HuH-7 (cell line): Measurements from ENCODE around the gene LYAR.

ENCODE experiments used
- DNase-seq: peaks from one replicate; pipeline ENCODE4 v3.0.0; 2011; ENCODE audit warnings: low spot score

Gene LYAR, protein sequence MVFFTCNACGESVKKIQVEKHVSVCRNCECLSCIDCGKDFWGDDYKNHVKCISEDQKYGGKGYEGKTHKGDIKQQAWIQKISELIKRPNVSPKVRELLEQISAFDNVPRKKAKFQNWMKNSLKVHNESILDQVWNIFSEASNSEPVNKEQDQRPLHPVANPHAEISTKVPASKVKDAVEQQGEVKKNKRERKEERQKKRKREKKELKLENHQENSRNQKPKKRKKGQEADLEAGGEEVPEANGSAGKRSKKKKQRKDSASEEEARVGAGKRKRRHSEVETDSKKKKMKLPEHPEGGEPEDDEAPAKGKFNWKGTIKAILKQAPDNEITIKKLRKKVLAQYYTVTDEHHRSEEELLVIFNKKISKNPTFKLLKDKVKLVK

DNA sequence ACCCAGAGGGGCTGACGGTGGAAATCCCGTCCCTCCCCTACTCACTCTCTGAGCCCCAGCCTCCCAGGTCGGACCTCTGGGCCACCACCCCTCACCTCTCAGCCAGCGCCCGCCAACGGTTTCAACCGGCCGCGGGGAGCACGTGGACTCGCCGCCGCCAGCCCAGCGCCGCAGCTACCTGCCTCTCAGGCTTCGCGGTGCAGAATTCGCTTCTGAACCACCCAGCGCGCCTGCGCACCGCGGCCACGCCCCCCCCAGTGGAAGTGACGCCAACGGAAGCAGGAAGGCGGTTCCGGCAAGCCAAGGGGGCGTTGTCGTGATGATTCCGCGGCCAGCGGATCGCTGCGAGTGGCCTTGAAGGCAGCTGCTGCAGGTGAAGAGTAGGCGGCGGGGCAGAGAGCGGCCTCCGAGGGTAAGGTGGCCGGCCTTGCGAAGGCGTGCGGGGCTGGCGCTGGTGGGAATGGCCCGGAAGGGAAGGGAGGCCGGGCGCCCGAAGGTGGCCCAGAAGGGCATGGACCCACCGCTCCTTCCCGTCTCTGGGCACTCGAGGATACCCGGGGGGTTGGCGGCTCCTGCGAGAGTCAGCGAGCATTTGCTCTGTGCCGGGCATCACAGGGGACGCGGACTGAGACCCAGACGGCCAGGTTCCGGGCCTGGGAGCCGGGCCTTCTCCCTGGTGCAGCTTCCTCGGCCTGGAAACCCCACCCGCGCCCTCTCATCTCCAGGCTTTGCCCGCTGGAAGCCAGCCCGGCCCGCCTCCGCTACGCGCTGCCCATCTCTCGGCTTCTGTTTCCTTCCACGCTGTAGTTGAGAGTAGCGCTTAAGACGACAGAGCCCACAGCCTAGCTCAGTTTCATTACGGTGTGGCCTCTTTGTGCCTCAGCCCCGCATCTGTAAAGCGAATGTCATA, at the start of gene LYAR, which contains the start of gene ZBTB49:
TSS of gene LYAR (minus strand) at position 214 of the 910 bp plus-strand sequence. CDS start 6,412 bp downstream, outside the sequence.
TSS of gene ZBTB49 (plus strand) at position 311 of the 910 bp plus-strand sequence. CDS start 9,695 bp downstream, outside the sequence.
- peak; percentile 90 for DNase-seq

DNA sequence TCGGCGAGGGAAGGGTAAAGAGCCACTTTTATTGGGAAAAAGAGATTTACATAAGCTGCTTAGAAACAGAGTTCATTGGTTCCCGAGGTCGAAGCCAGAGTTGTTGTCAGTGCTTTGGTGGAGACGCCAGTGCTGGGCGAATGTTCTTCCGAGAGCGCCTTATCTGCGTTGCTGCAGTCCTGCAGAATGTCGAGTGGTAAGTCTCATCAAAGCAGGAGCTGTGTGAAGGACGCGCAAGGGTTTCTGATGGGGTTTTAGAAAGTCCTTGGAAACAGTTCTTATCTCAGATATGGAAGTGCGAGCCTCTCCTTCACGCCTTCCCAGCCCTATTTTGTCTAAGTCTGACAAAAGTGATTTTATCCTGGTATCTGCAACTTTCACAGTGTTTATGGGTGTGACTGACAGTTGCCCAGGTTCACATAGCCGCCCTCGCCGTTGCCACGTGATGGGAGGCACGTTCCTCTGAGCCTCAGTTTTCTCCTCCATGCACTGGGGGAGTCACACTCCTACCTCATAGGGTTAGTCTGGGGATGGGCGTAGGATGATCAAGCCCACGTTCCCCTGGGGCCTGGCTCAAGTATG, 49.6 kb upstream of the LYAR start:
- no peak for DNase-seq

DNA sequence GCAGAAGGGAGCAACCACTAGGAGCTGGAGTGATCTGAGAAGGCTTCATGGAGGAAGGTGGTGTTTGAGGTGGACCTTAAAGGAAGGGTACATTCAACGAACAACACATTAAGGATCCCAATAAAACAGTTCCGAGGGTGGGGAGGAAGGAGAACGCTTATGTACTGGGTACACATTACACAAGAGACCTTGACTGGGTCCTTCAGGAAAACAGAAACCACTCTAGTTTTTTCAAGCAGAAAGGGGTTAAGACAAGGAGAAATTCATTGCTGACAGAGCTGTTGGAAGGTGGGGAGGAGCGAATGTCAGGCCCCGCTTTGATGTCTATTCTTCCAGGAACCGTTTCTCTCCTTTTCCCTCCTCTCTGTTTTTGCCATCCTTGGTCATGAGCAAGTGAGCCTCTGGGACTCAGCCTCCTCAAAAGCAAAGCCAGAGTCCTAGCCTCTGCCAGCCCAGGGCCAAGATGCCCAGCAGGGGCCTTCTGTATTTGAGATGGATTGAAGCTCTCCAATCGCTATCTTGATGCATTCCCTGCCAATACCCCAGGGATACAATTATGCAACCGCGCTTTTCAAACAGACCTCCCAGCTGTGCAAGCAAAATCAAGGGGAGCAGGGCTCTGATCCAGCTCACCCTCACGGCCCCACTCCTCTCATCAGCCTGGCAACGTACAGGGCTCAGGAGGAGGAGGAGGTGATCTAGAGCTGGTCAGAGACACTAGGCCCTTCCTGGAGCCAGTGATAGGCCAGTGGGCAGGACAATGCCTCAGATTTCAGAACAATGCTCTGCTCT, 48.5 kb upstream of the LYAR start:
- DNase-seq: no peak

DNA sequence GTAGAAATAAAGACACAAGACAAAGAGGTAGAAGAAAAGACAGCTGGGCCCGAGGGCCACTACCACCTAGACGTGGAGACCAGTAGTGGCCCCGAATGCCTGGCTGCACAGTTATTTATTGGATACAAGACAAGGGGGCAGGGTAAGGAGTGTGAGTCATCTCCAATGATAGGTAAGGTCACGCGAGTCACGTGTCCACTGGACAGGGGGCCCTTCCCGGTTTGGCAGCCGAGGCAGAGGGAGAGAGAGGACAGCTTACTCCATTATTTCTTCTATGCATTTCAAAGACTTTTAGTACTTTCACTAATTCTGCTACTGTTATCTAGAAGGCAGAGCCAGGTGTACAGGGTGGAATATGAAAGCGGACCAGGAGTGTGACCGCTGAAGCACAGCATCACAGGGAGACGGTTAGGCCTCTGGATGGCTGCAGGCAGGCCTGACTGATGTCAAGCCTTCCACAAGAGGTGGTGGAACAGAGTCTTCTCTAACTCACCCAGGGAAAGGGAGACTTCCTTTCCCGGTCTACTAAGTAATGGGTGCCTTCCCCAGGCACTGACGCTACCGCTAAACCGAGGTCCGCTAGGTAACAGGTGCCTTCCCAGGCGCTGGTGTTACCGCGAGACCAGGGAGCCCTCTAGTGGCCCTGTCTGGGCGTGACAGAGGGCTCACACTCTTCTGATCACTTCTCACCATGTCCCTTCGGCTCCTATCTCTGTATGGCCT, 45.0 kb upstream of the LYAR start:
- peak; percentile 51 for DNase-seq

- no peak for DNase-seq
Observed at GRCh38 chr4:4333265-4333706, 43.3 kb upstream of the LYAR start.

GRCh38 chr4:4332529-4332928, 42.6 kb upstream of the LYAR start:
- DNase-seq: no peak

DNA sequence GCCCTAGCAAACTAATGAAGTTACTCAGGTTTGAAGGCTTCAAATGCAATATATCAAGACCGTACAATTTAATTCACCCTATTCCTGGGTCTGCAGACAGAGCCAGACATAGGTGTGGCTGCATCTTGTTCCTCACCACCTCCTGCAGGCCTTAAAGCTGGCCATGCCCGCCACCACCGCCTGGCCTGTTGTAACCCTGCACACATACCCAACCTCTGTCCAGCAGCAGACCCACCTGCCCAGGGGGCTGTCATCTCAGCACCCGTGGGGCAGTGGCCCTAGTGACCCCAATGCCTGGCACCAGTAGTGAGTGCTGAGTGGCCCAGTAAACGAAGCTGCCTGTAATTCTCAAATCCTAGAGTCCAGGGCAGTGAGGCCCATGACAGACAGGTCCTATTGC, 40.8 kb upstream of the LYAR start:
- DNase-seq: no peak

DNA sequence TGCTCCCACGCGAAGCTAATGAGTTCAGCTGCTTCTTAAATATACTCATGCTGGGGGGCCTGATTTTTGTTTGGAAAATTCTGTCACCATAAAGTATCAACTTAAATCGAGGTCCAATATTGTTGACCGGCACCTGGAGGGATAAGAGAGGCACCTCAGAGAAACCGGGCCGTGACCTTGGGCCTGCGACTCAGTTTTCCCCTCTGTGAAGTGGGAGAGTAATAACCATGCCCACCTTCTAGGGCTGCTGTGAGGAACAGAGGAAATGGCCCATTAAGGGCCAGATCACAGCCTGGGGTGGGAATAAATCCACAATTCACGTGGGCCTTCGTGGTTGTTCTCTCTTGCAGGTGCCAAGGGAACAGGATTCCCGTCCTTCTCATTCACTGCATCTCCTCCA, 39.5 kb upstream of the LYAR start:
- no peak for DNase-seq

DNA sequence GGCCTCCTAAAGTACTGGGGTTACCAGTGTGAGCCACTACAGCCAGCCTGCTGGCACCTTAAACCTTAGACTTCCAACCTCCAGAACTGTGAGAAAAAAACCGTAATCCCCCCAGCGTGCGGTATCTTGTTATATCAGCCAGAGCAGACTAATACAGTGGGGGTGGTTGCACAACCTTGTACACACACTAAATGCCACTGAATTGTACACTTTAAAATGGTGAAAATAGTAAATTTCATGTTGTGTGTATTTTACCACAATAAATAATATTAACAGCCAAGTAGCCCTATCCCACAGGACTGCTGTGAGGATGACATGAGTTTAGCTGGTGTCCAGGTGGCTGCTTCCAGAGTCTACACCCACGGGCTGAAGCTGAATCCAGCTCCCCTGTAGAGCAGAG, 38.9 kb upstream of the LYAR start:
- DNase-seq: no peak

- DNase-seq: no peak
Observed at GRCh38 chr4:4328206-4328605, 38.3 kb upstream of the LYAR start.

DNA sequence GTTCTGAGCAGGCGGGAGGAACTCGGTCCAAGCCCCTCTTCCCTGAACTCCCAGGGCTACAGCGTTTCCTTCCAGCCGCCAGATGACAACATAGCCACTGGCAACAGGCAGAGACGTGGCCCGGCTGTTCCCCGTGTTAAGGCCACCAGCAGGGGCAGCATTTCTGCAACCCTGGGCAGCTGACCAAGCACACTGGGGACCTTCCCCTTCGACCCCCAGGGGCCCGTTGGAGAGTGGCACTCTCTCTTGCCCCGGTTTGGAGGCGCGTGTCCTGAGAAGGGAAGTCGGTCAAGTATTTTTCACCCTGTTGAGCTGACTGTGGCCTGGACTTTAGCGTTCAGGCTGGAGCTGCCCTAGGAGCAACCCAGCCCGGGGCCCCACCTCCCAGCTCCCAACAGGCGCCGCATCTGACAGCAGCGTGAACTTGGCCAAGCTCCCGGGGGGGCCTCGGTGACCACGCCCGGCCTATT, 37.7 kb upstream of the LYAR start:
- peak; percentile 80 for DNase-seq

GRCh38 chr4:4326166-4326565, 36.2 kb upstream of the LYAR start:
- no peak for DNase-seq

DNA sequence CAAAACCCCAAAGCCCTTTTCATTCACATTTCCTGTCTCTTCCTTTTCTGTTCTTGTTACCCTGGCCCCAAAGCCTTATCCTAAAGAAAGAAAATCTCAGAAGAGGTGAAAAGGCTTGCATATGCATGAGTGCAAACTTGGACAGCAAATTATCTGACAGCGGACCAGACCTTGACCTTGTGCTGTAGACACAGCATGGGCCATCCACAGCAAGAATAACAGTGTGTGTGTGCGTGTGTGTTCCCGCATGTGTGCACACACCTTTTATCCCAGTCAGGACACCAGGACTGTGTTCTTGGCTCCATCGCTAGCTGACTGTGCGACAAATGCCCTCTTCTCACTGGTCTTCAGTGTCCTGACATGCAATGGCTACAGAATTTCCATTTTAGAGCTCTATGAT, 35.4 kb upstream of the LYAR start:
- no peak for DNase-seq

DNA sequence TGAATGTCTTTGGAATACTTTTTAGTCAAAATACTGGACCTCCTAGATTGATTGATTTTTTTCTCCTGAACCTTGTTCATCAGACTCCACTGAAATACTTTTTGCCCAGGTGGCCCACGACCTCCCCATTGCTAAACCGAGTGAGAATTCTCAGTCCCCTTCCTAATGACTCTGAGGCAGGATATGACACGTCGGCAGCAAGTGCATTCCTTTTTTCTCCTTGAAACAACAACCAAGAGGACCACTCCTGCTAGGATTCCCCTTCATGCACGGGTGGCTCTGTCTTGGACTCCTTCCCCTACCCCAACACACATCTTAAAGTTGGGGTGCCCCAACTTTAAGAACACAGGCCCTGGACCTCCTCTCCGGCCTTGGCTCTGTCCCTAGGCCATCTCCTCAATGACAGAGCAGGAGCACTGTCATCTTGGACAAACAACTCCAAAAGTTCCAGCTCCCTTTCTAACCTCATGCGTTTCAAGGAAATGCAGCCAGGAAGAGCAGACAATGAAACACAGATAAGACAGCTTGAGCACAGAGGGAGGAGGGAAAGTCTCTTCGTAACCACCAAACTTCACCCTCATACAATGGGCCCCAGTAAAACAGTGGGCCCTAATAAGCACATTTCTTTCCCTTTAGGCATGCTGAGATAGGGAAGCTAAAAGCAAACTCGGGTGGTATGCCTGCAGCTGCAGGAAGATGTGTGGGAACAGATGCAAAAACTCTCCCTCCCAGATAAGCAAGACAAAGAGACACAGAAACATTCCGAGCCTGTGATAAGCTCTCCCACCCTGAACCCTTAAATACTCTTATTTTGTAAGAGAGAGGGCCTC, 34.0 kb upstream of the LYAR start:
- no peak for DNase-seq

GRCh38 chr4:4321951-4322688, 32.2 kb upstream of the LYAR start:
- DNase-seq: no peak

- no peak for DNase-seq
Observed at GRCh38 chr4:4320951-4321714, 31.2 kb upstream of the LYAR start.

- no peak for DNase-seq
Observed at GRCh38 chr4:4320528-4320927, 30.6 kb upstream of the LYAR start.

GRCh38 chr4:4317496-4318232, 27.7 kb upstream of the LYAR start:
- DNase-seq: no peak
